Breast epithelium (tissue), 3 donors: ENCODE results near the gene RELL1.

Experiments used
- CTCF ChIP-seq, 3 donors: fragments of 450-650 bp; IDR thresholded peaks; one replicate each; pipeline ENCODE4 v1.5.1; 2016 to 2017; ENCODE audit warnings: antibody characterized with exemption in 3 of 3, mild to moderate bottlenecking in 3 of 3, moderate library complexity in 3 of 3
- POLR2A ChIP-seq: fragments of 450-650 bp; IDR thresholded peaks from one replicate; pipeline ENCODE4 v1.6.1; 2016; ENCODE audit warnings: antibody characterized with exemption, mild to moderate bottlenecking, moderate library complexity
- POLR2AphosphoS5 ChIP-seq, 3 donors: sonication (generic); formaldehyde crosslinking; IDR thresholded peaks; one replicate each; pipeline ENCODE4 v1.6.1; 2017; ENCODE audit warnings: antibody characterized with exemption in 3 of 3

- no peak for TF ChIP-seq CTCF (IDR thresholded peaks at IDR 0.05)
- no peak for TF ChIP-seq POLR2A
- no peak for TF ChIP-seq POLR2AphosphoS5 (IDR thresholded peaks at IDR 0.05)
Measured at GRCh38 chr4:37573566-37573965, 112.6 kb downstream of the RELL1 start.
